ENCODE results near the gene MAST2. TPM values are rescaled to one million over a fixed set of nuclear protein-coding genes. Genes with fewer than 3 reads are reported as not detected.

MAST2 gene
- total RNA-seq, 1 experiment from 2014 or later = 36.2 TPM

DNA sequence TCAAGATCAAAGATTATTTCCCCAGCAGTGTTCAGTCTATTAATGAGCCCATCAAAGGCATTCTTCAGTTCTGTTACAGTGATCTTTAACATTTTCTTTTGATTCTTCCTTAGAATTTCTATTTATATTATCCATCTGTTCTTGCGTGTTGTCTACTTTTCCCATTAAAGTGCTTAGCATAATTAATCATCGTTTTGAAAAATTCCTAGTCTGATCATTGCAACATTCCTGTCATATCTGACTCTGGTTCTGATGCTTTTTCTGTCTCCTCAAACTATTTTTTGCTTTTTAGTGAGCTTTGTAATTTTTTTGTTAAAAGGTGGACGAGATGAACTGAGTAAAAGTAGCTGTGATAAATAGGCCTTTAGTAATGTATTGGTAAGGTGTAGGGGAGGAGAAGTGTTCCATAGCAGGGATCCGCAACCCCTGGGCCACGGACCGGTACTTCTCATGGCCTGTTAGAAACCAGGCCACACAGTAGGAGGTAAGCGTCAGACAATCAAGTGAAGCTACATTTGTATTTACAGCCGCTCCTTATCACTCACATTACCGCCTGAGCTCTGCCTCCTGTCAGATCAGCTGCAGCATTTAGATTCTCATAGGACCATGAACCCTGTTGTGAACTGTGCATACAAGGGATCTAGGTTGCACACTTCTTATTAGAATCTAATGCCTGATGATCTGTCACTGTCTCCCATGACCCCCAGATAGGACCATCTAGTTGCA lies 165.7 kb downstream of the MAST2 start:
- DNase-seq = no peak
- BruUV-seq (replicated peaks) = no TSS peak
- CTCF ChIA-PET = no interaction called here
- Mint-ChIP-seq H3K9me3 (ENCODE audit: low read depth, unreplicated experiment) (no peaks in the 10 kb centered on the region), H3K27me3 (ENCODE audit: unreplicated experiment) (no peaks in the 10 kb centered on the region), H3K27ac (ENCODE audit: unreplicated experiment) (no peak overlapping the region), H3K4me3 (ENCODE audit: low read depth, unreplicated experiment) (no peak overlapping the region), H3K36me3 (ENCODE audit: insufficient read depth, unreplicated experiment) (no peaks in the 10 kb centered on the region), H3K4me1 (ENCODE audit: low read depth, unreplicated experiment) (peaks cover under 1% of the 10 kb centered on the region)
- intact Hi-C loops (cut with micrococcal nuclease; ENCODE audit: unreplicated experiment) = no loop called here
- TF ChIP-seq CTCF (IDR thresholded peaks at IDR 0.05; ENCODE audit: unreplicated experiment) = no peak

DNA sequence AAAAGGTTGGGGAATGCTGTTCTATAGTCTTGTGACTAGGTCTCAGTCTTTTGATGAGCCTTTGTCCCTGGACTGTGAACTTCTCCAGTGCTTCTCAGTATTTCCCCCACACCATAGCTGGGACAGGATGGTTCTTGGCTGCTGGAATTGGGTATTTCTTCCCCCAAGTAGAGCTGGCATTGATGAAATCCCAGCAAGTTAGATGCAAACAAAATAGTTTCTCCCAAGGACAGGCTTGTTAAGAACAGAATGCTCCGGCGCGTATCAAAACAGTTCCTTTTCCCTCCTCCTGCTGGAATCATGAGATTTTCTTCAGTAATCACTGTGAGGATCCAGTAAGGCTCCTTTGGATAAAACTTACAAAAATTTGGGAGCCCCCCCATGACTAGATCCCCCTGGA lies 166.5 kb downstream of the MAST2 start:
- no peak for TF ChIP-seq CTCF (IDR thresholded peaks at IDR 0.05; ENCODE audit: unreplicated experiment)
- Mint-ChIP-seq H3K9me3 (ENCODE audit: low read depth, unreplicated experiment) (no peaks in the 10 kb centered on the region), H3K27me3 (ENCODE audit: unreplicated experiment) (no peaks in the 10 kb centered on the region), H3K4me1 (ENCODE audit: low read depth, unreplicated experiment) (no peaks in the 10 kb centered on the region), H3K36me3 (ENCODE audit: insufficient read depth, unreplicated experiment) (no peaks in the 10 kb centered on the region), H3K4me3 (ENCODE audit: low read depth, unreplicated experiment) (no peak overlapping the region), H3K27ac (ENCODE audit: unreplicated experiment) (no peak overlapping the region)
- intact Hi-C loops (cut with micrococcal nuclease; ENCODE audit: unreplicated experiment) = no loop called here
- CTCF ChIA-PET = interaction anchor here (1.0 kb wide), 1 partner anchor 44 kb away, joined by 5 read pairs; no protein-coding TSS in a partner anchor
- BruUV-seq (replicated peaks) = no TSS peak
- DNase-seq = no peak

GRCh38 chr1:45971335-45971734 lies 167.9 kb downstream of the MAST2 start:
- no peaks in the 10 kb centered on the region for H3K9me3 Mint-ChIP-seq (ENCODE audit: low read depth, unreplicated experiment)
- H3K27me3 Mint-ChIP-seq (ENCODE audit: unreplicated experiment) = no peaks in the 10 kb centered on the region
- H3K4me3 Mint-ChIP-seq (ENCODE audit: low read depth, unreplicated experiment) = no peak overlapping the region
- no peak overlapping the region for H3K27ac Mint-ChIP-seq (ENCODE audit: unreplicated experiment)
- BruUV-seq (replicated peaks) = no TSS peak
- no peaks in the 10 kb centered on the region for H3K36me3 Mint-ChIP-seq (ENCODE audit: insufficient read depth, unreplicated experiment)
- intact Hi-C loops (cut with micrococcal nuclease; ENCODE audit: unreplicated experiment) = no loop called here
- DNase-seq = no peak
- TF ChIP-seq CTCF (IDR thresholded peaks at IDR 0.05; ENCODE audit: unreplicated experiment) = no peak
- CTCF ChIA-PET = no interaction called here
- H3K4me1 Mint-ChIP-seq (ENCODE audit: low read depth, unreplicated experiment) = no peaks in the 10 kb centered on the region

DNA sequence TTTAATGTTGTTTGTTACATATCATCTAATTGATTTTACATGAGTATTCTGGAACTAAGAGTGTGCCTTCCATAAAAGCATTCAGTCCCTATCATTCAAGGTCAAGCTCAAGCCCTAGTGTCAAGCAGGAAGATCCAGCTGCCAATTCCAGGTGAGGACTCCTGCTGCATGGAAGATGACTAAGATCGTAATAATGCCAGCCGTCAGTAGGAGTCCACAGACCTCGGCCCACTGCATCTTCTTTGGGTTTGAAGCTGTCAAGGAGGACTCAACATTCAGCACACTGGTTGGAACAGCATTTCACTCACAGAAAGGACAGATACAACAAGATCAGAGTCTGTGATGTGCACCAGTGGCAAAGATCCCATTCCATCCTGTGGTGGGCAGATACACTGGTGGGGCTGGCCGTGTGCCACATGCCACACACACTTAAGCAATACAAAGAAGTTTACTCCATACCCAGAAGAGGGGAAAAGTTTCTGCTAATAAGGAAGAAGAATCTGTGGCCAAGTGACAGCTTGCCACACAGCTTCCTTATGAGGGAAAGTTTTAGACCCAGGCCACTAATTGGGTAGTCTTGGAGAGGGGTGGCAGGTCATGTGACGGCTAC lies 168.6 kb downstream of the MAST2 start:
- intact Hi-C loops (cut with micrococcal nuclease; ENCODE audit: unreplicated experiment) = no loop called here
- no peaks in the 10 kb centered on the region for H3K36me3 Mint-ChIP-seq (ENCODE audit: insufficient read depth, unreplicated experiment)
- no peak overlapping the region for H3K4me3 Mint-ChIP-seq (ENCODE audit: low read depth, unreplicated experiment)
- H3K9me3 Mint-ChIP-seq (ENCODE audit: low read depth, unreplicated experiment) = no peaks in the 10 kb centered on the region
- no peaks in the 10 kb centered on the region for H3K4me1 Mint-ChIP-seq (ENCODE audit: low read depth, unreplicated experiment)
- BruUV-seq (replicated peaks) = no TSS peak
- no peak for TF ChIP-seq CTCF (IDR thresholded peaks at IDR 0.05; ENCODE audit: unreplicated experiment)
- CTCF ChIA-PET = interaction anchor here (0.5 to 1.4 kb wide), 2 partner anchors 12 to 442 kb away, joined by 3 to 7 read pairs; no protein-coding TSS in a partner anchor
- H3K27ac Mint-ChIP-seq (ENCODE audit: unreplicated experiment) = no peak overlapping the region
- no peak for DNase-seq
- H3K27me3 Mint-ChIP-seq (ENCODE audit: unreplicated experiment) = no peaks in the 10 kb centered on the region

All from Calu3 (cell line).